ENCODE results near the gene XRRA1.

DNA sequence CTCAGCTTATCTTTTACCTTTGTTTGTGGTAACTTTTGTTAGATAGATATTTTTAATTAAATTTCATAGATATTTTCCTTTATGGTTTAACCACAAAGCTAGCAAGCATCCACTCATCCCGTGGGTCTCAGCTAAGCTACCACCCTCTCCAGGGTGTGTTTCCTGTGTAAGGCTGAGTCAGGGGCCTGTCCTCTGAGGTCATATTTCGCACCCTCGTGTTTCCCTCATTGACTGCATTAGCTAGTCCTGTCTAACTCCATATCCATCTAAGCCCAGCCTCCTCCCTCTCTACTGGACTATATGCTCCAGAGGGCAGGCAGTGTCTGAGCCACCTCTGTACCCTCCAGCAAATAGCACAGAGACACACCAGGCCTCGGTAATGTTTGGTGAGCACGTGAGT lies 16.7 kb downstream of the XRRA1 start:
- TF ChIP-seq POLR2A (IDR thresholded peaks at IDR 0.05; ENCODE audit: low read length) (no peak), GATA1 (IDR thresholded peaks at IDR 0.05; ENCODE audit: low read depth, low read length) (no peak)
